HCT116 (cell line): ENCODE measurements around the gene HOXD3.

Source experiments
- ATF3 ChIP-seq: IDR thresholded peaks from 2 replicates; pipeline ENCODE4 v1.6.1; 2012
- EGR1 ChIP-seq: IDR thresholded peaks from 2 replicates; pipeline ENCODE4 v1.6.1; 2012; ENCODE audit warnings: low read depth
- EZH2 ChIP-seq: fragments of 200-600 bp; sonication (generic); IDR thresholded peaks from 2 replicates; pipeline ENCODE4 v1.6.1; 2017; ENCODE audit warnings: antibody characterized with exemption, mixed run types
- EZH2phosphoT487 ChIP-seq: fragments of 200-600 bp; IDR thresholded peaks from 2 replicates; pipeline ENCODE4 v1.6.1; 2018; ENCODE audit warnings: antibody characterized with exemption, borderline replicate concordance
- POLR2A ChIP-seq: IDR thresholded peaks from 2 replicates; pipeline ENCODE4 v1.7.0; 2011; ENCODE audit warnings: borderline replicate concordance; ENCODE audit not compliant: insufficient read depth, insufficient read length; ENCODE audit errors: extremely low read depth
- POLR2AphosphoS5 ChIP-seq: IDR thresholded peaks from 2 replicates; pipeline ENCODE4 v1.6.1; 2011; ENCODE audit warnings: mild to moderate bottlenecking, low read depth, low read length, moderate library complexity
- SP1 ChIP-seq: IDR thresholded peaks from 2 replicates; pipeline ENCODE4 v1.6.1; 2012; ENCODE audit warnings: low read depth
- YY1 ChIP-seq: IDR thresholded peaks from 2 replicates; pipeline ENCODE4 v1.6.1; 2011; ENCODE audit warnings: low read length, low read depth, moderate library complexity, mild to moderate bottlenecking; ENCODE audit not compliant: insufficient replicate concordance; ENCODE audit errors: extremely low read depth
- ZNF274 ChIP-seq: fragments of 200-500 bp; sonication (Bioruptor generic); IDR thresholded peaks from 2 replicates; pipeline ENCODE4 v1.6.1; 2014; ENCODE audit warnings: mild to moderate bottlenecking, low read depth, low read length, inconsistent platforms
- TF ChIP-seq, protein P1 (sequence below), 3 experiments: fragments of 200-600 bp in 1 of 3; sonication (generic) in 1 of 3; IDR thresholded peaks in 2 of 3; conservative IDR thresholded peaks in 1 of 3; 2 replicates each; pipeline ENCODE4 v1.5.1; 2012 to 2017; ENCODE audit warnings: low read depth in 2 of 3, low read length in 2 of 3, antibody characterized with exemption in 1 of 3, borderline replicate concordance in 1 of 3, control low read depth in 1 of 3, mild to moderate bottlenecking in 1 of 3, mixed read lengths in 1 of 3, mixed run types in 1 of 3, moderate library complexity in 1 of 3; ENCODE audit not compliant: insufficient read depth in 1 of 3

- TF ChIP-seq, protein P1, sequence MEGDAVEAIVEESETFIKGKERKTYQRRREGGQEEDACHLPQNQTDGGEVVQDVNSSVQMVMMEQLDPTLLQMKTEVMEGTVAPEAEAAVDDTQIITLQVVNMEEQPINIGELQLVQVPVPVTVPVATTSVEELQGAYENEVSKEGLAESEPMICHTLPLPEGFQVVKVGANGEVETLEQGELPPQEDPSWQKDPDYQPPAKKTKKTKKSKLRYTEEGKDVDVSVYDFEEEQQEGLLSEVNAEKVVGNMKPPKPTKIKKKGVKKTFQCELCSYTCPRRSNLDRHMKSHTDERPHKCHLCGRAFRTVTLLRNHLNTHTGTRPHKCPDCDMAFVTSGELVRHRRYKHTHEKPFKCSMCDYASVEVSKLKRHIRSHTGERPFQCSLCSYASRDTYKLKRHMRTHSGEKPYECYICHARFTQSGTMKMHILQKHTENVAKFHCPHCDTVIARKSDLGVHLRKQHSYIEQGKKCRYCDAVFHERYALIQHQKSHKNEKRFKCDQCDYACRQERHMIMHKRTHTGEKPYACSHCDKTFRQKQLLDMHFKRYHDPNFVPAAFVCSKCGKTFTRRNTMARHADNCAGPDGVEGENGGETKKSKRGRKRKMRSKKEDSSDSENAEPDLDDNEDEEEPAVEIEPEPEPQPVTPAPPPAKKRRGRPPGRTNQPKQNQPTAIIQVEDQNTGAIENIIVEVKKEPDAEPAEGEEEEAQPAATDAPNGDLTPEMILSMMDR (IDR thresholded peaks at IDR 0.05 in 2 of 3, conservative IDR thresholded peaks at IDR 0.05 in 1 of 3; ENCODE audit: borderline replicate concordance in 1 of 3, insufficient read depth in 1 of 3, low read depth in 2 of 3, low read length in 2 of 3) = no peak
- TF ChIP-seq EZH2 (no peak), EGR1 (no peak), POLR2A (no peak), ZNF274 (no peak), POLR2AphosphoS5 (no peak), EZH2phosphoT487 (no peak), YY1 (no peak), ATF3 (no peak), SP1 (no peak)
These were observed 34.3 kb upstream of the HOXD3 start, which contains the start of gene HOXD9 for GRCh38 chr2:176122683-176123410.
